ENCODE results near the gene SLC25A11.

SLC25A11 gene

DNA sequence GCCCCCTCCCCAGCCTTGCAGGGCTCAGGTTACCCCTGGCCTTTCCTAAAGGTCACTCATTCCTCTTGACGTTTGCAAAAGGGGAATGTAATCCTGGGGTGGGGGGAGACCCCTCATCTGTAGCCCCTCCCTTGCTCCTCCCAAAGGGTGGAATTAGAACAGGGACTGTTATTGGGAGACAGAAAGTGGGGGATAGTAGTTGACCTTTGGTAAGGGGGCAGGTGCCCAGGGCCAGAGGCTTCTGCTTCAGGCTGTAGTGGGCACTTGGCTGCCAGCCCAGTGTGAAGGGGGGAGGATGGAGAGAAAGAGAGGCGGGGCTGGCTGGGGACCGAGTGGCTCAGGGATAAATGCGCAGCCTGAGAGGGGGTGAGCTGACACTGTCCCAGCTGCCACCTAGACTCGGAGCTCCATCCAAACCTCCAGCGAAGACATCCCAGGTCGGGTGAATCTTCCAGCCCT is 10.9 kb upstream of the SLC25A11 start, which contains the start of gene ENO3:
TSS of gene ENO3 (plus strand) at position 374 of the 459 bp plus-strand sequence. CDS start 711 bp downstream, outside the sequence.
- TF ChIP-seq, protein P1, sequence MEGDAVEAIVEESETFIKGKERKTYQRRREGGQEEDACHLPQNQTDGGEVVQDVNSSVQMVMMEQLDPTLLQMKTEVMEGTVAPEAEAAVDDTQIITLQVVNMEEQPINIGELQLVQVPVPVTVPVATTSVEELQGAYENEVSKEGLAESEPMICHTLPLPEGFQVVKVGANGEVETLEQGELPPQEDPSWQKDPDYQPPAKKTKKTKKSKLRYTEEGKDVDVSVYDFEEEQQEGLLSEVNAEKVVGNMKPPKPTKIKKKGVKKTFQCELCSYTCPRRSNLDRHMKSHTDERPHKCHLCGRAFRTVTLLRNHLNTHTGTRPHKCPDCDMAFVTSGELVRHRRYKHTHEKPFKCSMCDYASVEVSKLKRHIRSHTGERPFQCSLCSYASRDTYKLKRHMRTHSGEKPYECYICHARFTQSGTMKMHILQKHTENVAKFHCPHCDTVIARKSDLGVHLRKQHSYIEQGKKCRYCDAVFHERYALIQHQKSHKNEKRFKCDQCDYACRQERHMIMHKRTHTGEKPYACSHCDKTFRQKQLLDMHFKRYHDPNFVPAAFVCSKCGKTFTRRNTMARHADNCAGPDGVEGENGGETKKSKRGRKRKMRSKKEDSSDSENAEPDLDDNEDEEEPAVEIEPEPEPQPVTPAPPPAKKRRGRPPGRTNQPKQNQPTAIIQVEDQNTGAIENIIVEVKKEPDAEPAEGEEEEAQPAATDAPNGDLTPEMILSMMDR (conservative IDR thresholded peaks at IDR 0.05) = no peak

DNA sequence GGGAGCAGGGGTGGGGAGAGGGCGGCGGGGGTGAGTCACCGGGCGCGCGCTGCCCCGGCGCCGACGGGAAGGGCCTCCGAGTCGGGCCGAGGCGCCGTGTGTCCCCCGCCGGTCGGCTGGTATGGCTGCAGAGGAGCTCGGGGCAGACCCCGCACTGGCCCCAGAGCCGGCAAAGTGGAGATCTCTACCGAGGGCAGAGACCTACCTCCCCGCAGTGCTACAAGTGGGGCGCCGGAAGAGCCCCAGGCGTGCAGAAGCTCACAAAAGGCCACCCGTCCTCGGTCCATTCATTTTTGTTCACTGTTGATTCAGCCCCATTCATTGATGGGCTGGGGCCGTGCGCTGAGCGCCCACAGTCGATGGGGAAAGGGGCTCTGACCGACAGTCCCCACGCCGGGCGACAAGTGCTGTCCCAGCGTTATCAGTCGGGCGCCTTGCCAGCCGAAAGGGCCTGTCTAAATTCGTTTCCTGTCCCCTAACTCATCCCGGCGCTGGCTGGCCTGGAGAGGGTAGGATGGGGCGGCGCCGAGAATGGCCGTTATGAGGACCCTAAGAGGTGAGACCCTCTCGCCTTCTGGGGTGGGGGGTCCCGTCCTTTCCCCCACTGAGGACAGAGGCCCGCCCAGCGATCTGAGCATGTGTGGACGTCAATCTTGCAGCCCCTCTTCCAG is 10.4 kb upstream of the SLC25A11 start:
- peak overlapping the region; percentile 91 for H3K27ac ChIP-seq
- TF ChIP-seq, protein P1 (conservative IDR thresholded peaks at IDR 0.05) = no peak

More for the DNA sequence above, 10.9 kb upstream of the SLC25A11 start, which contains the start of gene ENO3:
- H3K27ac ChIP-seq = peak within 1 kb of the TSS; percentile 91

DNA sequence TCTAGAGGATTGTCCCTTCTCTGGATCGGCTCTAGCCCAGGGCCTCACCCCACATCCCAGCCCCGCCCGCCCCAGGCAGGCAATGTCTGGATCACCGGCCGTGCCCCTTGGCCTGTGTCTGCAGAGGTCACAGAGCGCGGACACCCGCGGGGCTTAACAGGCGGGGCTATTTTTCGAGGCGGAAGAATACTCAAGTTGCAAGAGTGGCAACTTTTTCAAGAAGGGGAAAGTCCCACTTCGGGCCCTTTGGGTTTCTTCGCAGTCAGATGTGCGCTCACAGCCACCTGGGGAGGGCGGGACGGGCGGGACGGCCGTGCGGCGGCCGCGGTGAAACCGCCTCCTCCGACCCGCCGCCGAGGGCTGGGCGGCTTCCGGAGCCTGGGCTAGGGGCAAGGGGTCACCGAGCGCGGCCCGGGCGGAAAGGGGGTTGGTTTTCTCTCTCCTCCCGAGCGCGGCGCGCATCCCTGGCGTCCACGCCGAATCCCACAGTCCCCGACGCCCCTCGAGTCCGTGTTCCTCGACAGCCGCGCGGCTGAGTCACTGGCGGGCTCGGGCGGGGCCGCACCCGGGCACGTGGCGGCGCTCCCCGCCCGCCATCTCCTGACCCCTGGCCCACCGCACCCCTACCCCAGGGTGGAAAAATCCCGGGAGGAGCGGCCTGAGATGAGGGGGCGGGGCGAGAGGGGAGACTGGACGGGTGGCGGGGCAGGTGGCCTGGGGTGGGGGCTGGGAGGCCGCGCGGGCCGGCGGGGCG is 9.7 kb upstream of the SLC25A11 start:
- H3K27ac ChIP-seq = peak overlapping the region; percentile 91
- TF ChIP-seq, protein P1 (conservative IDR thresholded peaks at IDR 0.05) = no peak

DNA sequence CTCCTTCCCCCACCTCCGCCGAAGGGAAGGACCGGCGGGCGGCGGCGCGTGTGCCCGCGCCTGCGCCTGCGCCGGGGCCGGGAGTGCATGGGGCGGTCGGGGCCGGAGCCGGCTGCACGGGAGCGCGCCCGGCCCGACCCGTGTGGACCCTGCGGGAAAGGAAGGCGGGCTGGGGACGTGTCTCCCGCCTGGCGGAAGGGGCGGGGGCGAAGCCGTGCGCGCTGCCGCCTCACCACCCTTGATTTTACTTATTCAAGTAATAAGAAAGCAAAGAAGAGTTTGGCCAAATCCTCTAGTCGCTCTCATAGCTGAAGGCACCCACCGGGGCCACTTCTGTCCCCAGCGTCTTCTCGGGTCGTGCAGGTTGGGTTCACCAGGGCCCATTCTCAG is 9.1 kb upstream of the SLC25A11 start:
- peak overlapping the region; percentile 91 for H3K27ac ChIP-seq
- TF ChIP-seq, protein P1 (conservative IDR thresholded peaks at IDR 0.05) = no peak

DNA sequence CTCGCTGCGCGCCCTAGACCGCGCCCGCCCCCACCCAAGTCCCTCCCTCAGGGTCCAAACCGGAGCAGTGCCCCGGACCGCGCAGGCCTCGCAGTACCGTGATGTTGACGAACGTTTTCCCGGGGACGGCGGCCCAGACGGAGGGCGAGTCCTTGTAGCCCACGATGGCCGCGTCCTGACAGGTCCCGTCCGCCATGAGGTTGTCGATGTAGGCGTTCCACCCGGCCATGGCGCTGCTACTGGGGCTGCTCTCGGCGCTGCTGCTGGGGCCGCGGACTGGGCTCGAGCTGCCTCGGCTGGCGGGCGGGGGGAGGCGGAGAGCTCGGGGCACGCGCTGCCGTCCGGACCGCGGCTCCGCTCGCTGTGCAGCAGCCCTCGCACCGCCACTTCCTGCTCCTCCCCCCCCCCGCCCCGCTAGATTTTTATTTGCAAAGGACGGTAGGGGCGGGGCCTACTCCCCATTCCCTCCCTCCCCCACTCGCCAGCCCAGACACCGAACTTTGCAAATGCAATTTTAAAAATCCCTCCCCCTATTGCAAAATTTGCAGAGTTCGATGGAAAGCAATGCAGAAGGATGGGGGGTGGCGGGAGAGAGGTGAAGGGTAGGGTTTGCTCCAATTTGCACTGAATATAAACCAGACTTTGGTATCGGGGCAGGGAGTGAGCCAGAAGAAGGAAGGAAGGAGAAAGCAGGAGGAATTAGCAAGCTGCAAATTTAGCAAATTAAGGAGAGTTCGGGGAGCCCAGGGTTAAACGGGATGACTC is 8.5 kb upstream of the SLC25A11 start, which contains the start of gene PFN1:
TSS of gene PFN1 (minus strand) at position 365 of the 765 bp plus-strand sequence. CDS start at position 229, 136 bp downstream.
- H3K27ac ChIP-seq = peak within 1 kb of the TSS; percentile 91
- TF ChIP-seq, protein P1 (conservative IDR thresholded peaks at IDR 0.05) = no peak

DNA sequence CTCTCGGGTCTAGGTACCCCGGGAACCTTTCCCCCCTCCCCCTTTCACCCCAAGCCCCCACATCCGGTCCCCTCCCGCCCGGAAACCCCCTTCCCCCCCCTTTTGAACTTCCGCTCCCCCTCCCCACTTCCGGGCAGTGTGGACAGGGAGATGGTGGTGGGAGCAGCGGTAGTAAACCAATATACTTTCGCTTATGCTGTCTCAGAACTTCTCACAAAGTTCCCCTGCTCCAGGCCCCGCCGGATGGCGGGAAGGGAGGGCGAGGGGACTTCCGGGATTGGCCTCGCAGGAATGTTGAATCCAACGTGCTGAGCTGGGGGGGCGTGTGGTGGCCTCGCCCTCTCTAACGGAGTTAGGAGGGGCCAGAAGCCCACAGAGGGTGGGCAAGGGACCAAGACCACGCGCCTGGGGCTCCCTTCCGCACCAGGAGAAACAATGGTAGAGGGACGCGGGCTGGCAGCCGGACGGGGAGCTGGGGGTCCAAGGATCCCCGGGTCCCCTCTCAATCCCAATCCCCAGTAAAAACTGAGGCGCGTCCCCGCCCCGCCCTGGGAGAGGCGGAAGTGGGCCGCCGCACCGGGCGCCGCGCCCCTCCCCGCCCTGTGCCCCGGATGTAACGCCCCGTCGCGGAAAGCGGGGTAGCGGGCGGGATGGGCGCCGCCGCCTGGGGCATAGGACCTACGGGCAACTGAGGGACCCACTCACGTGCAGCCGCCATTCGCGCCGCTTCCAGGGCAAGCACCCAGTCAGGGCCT is 7.7 kb upstream of the SLC25A11 start:
- TF ChIP-seq, protein P1 (conservative IDR thresholded peaks at IDR 0.05) = no peak
- peak overlapping the region; percentile 91 for H3K27ac ChIP-seq
